ENCODE data around the gene CLDN24. TPM values are rescaled to one million over a fixed set of nuclear protein-coding genes. Genes with fewer than 3 reads are reported as not detected.

The CLDN24 gene
- total RNA-seq, 1 experiment from 2014 or later = not detected

GRCh38 chr4:183358215-183358755 lies 36.1 kb upstream of the CLDN24 start:
- CTCF ChIA-PET = no interaction called here
- H3K4me3 Mint-ChIP-seq (ENCODE audit: low read depth, unreplicated experiment) = no peak overlapping the region
- TF ChIP-seq CTCF (IDR thresholded peaks at IDR 0.05; ENCODE audit: unreplicated experiment) = no peak
- H3K9me3 Mint-ChIP-seq (ENCODE audit: low read depth, unreplicated experiment) = no peaks in the 10 kb centered on the region
- no peaks in the 10 kb centered on the region for H3K27me3 Mint-ChIP-seq (ENCODE audit: unreplicated experiment)
- intact Hi-C loops (cut with micrococcal nuclease; ENCODE audit: unreplicated experiment) = no loop called here
- H3K4me1 Mint-ChIP-seq (ENCODE audit: low read depth, unreplicated experiment) = peaks cover 28% of the 10 kb centered on the region
- DNase-seq = no peak
- no TSS peak for BruUV-seq (replicated peaks)
- H3K27ac Mint-ChIP-seq (ENCODE audit: unreplicated experiment) = no peak overlapping the region
- H3K36me3 Mint-ChIP-seq (ENCODE audit: insufficient read depth, unreplicated experiment) = no peaks in the 10 kb centered on the region

- Mint-ChIP-seq H3K36me3 (ENCODE audit: insufficient read depth, unreplicated experiment) (no peaks in the 10 kb centered on the region), H3K9me3 (ENCODE audit: low read depth, unreplicated experiment) (no peaks in the 10 kb centered on the region), H3K27me3 (ENCODE audit: unreplicated experiment) (no peaks in the 10 kb centered on the region), H3K27ac (ENCODE audit: unreplicated experiment) (no peak overlapping the region), H3K4me1 (ENCODE audit: low read depth, unreplicated experiment) (peaks cover 28% of the 10 kb centered on the region), H3K4me3 (ENCODE audit: low read depth, unreplicated experiment) (no peak overlapping the region)
- no TSS peak for BruUV-seq (replicated peaks)
- no peak for TF ChIP-seq CTCF (IDR thresholded peaks at IDR 0.05; ENCODE audit: unreplicated experiment)
- CTCF ChIA-PET = interaction anchor here (0.7 kb wide), 1 partner anchor 82 kb away, joined by 3 read pairs; no protein-coding TSS in a partner anchor
- intact Hi-C loops (cut with micrococcal nuclease; ENCODE audit: unreplicated experiment) = no loop called here
- no peak for DNase-seq
These were observed 34.9 kb upstream of the CLDN24 start for GRCh38 chr4:183356931-183357675.

- Mint-ChIP-seq H3K4me1 (ENCODE audit: low read depth, unreplicated experiment) (peaks cover 34% of the 10 kb centered on the region), H3K9me3 (ENCODE audit: low read depth, unreplicated experiment) (no peaks in the 10 kb centered on the region), H3K27me3 (ENCODE audit: unreplicated experiment) (no peaks in the 10 kb centered on the region), H3K4me3 (ENCODE audit: low read depth, unreplicated experiment) (no peak overlapping the region), H3K36me3 (ENCODE audit: insufficient read depth, unreplicated experiment) (no peaks in the 10 kb centered on the region), H3K27ac (ENCODE audit: unreplicated experiment) (peak overlapping the region; percentile 33)
- no peak for DNase-seq
- no TSS peak for BruUV-seq (replicated peaks)
- TF ChIP-seq CTCF (IDR thresholded peaks at IDR 0.05; ENCODE audit: unreplicated experiment) = no peak
- CTCF ChIA-PET = no interaction called here
- intact Hi-C loops (cut with micrococcal nuclease; ENCODE audit: unreplicated experiment) = no loop called here
These were observed 34.1 kb upstream of the CLDN24 start for GRCh38 chr4:183356173-183356830.

GRCh38 chr4:183355405-183355804 lies 33.2 kb upstream of the CLDN24 start:
- H3K27ac Mint-ChIP-seq (ENCODE audit: unreplicated experiment) = peak overlapping the region; percentile 33
- no peak for TF ChIP-seq CTCF (IDR thresholded peaks at IDR 0.05; ENCODE audit: unreplicated experiment)

More at GRCh38 chr4:183355405-183355804, 33.2 kb upstream of the CLDN24 start:
- Mint-ChIP-seq H3K27me3 (ENCODE audit: unreplicated experiment) (no peaks in the 10 kb centered on the region), H3K36me3 (ENCODE audit: insufficient read depth, unreplicated experiment) (no peaks in the 10 kb centered on the region), H3K9me3 (ENCODE audit: low read depth, unreplicated experiment) (peaks cover 6% of the 10 kb centered on the region), H3K4me3 (ENCODE audit: low read depth, unreplicated experiment) (no peak overlapping the region), H3K4me1 (ENCODE audit: low read depth, unreplicated experiment) (peaks cover 40% of the 10 kb centered on the region)
- intact Hi-C loops (cut with micrococcal nuclease; ENCODE audit: unreplicated experiment) = loop anchor here (2.0 kb wide), 1 partner anchor 47 kb away; no protein-coding TSS in a partner anchor
- DNase-seq = peak; percentile 32
- no TSS peak for BruUV-seq (replicated peaks)
- CTCF ChIA-PET = interaction anchor here (0.8 to 1.1 kb wide), 3 partner anchors 43 to 83 kb away, joined by 3 read pairs; no protein-coding TSS in a partner anchor
